NCI-H82 (cell line): ENCODE results near the gene PTPRN2.
A peak's percentile ranks its signal among the peaks of the same experiment; 100 is the strongest.

ENCODE experiments used
- DNase-seq: peaks from one replicate; lab custom pipeline; 2025; lab: John Stamatoyannopoulos, UW

Gene PTPRN2

GRCh38 chr7:157877298-157878090 is 710.1 kb downstream of the PTPRN2 start:
- no peak for DNase-seq

- DNase-seq: no peak
Measured at GRCh38 chr7:157876469-157877285, 710.9 kb downstream of the PTPRN2 start.

DNA sequence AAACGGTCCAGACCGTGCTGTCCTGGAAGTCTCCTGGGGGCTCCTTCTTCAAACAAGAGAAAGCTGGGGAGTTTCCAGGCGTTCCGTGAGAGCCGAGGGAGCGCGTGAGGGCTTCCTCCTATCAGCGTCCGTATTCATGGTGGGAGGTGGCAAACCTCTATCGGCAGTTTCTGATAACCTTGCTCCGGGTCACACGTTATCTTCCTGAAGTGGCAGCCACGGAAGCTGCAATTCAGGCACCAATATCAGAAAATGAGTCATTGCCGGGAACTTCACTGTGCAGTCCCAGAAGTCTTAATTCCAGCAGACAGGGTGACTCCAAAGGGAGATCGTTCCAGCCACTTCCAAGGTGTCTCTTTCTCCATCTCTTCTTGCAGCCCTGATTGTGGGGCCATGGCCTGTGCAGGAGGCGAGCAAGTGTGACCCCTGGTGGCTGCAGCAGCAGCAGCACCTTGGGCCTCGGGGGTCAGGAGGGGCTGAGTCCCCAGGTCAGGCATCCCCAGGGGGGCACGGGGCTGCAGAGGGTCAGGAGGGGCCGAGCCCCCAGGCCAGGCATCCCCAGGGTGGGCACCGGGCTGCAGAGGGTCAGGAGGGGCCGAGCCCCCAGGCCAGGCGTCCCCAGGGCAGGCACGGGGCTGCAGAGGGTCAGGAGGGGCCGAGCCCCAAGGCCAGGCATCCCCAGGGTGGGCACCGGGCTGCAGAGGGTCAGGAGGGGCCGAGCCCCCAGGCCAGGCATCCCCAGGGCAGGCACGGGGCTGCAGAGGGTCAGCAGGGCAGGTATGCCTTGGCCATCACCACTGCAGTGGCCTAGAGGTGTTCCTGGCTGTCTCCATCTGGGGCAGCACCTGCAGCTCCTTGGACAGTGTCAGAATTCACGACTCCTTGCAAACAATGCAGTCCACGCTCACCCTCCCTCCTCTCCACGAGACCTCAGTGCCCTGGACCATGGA is 712.1 kb downstream of the PTPRN2 start:
- peak; percentile 11 for DNase-seq

- no peak for DNase-seq
Measured at GRCh38 chr7:157874870-157875229, 712.8 kb downstream of the PTPRN2 start.

DNA sequence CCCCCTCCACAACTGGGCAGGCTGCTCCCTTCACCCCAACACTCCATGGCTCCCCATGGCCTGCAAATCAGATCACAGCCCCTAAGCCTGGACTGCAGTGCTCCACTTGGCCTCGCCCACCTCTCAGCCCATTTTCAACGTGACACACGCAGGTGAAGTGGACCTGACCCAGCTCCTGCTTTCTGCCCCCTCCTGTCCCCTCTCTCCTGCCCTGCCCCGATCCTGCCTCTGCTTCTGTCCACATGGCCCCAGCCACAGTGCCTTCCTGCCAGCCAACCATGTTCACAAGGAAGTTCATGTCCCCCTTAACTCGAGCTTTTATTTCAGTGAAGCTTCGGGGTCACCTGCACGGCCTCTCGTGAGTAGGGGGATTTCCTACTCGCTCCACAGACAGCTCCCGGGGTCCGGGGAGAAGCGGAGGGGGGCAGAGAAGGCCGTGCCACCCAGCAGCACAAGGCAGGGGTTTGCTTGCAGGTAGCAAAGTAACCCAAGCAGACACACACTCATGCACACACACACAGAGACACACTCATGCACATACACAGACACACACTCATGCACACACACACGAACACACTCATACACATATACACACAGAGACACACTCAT is 713.3 kb downstream of the PTPRN2 start:
- no peak for DNase-seq

- DNase-seq: no peak
Measured at GRCh38 chr7:157873664-157874063, 714.0 kb downstream of the PTPRN2 start.

GRCh38 chr7:157873181-157873580 is 714.4 kb downstream of the PTPRN2 start:
- no peak for DNase-seq

GRCh38 chr7:157872447-157872846 is 715.2 kb downstream of the PTPRN2 start:
- DNase-seq: no peak

DNA sequence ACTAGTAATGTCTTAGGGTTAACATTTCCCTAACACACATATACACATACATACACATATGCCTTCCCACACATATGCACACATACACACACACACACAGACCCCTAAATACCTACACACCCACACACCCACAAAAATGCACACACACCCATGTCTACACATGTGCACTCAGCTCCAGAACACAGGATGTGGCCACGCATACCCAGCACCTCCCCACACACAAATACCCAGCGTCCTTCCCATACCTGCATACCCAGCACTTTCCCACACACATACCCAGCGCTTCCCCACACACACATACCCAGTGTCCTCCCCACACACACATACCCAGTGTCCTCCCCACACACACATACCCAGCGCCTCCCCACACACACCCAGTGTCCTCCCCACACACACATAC is 715.9 kb downstream of the PTPRN2 start:
- no peak for DNase-seq

DNA sequence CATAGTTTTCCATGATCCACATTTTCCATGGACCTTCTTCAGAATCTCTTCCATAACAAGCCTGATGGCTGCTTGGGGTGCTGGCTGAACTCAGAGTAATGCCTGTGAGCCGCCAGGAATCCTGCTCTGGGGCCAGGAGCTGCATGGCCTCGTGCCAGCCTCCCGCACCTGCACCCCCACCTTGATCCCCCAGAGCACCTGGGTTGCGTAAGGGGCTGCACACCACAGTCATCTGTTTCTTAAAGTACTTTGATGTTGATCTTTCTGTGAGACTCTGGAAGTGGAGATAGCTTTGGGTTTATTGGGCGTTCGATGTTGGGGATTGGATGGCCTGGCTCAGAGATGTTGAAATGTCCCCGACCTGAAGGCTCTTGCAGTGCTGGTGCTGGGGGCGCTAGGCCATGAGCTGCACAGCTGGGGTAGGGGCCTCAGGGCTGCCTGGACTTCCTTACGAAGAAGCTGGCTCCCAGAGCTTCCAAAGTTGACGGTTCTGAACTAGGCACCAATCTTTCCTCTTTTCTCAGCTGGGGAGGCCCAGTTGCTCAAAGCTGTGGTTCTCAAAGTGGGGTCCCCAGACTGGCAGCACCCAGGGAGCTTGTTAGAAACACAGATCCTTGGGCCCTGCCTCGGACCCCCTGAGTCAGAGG is 716.9 kb downstream of the PTPRN2 start:
- DNase-seq: no peak

GRCh38 chr7:157869793-157870192 is 717.8 kb downstream of the PTPRN2 start:
- no peak for DNase-seq

DNA sequence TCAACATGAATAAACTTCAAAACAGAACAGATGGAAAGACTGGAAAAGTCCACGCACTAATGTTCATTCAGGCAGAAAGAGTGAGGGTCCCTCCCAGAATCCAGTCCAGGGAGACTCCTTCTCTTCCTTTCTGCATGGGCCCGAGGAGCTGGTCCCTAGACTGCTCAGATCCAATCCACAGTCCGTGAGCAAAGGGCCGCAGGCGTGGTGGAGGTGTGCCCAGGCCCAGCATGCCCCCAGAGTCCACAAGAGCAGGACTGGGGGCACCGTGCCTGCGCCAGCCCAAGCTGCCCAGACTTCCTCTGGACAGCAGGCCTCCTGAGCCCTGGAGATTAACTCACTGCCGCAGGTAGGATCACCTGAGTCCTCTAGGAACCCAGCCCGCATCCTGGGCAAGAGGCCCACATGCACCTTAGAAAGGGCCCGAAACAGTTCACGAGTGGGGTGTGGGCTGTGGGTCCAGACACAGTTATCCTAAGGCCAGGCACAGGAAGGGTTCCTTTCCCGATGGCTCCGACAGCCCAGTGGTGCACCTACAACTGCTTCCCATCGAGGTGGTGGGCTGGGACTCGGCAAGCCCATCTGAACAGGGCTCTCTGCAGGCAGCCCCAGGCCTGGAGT is 719.8 kb downstream of the PTPRN2 start:
- no peak for DNase-seq

- no peak for DNase-seq
Measured at GRCh38 chr7:157866336-157866924, 721.2 kb downstream of the PTPRN2 start.

GRCh38 chr7:157865351-157866165 is 722.1 kb downstream of the PTPRN2 start:
- DNase-seq: no peak

DNA sequence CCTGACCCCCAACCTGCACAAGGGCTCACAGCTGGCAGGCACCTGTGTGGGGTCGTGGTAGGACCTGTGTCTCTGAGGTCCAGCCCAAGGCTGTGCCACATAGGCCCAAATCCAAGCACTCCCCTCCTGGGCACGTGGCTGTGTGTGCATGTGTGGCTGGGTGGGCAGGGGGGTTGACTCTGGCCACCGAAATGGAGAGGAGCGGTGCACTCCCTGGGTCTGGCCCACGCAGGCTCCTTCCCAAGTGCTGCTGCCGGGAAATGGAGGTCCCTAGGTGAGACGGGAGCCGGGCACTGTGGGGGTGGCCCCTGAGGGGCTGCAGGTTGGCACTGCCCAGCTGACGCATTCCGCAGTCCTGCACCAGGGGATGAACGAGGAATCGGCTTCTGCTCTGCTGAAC is 722.7 kb downstream of the PTPRN2 start:
- no peak for DNase-seq

DNA sequence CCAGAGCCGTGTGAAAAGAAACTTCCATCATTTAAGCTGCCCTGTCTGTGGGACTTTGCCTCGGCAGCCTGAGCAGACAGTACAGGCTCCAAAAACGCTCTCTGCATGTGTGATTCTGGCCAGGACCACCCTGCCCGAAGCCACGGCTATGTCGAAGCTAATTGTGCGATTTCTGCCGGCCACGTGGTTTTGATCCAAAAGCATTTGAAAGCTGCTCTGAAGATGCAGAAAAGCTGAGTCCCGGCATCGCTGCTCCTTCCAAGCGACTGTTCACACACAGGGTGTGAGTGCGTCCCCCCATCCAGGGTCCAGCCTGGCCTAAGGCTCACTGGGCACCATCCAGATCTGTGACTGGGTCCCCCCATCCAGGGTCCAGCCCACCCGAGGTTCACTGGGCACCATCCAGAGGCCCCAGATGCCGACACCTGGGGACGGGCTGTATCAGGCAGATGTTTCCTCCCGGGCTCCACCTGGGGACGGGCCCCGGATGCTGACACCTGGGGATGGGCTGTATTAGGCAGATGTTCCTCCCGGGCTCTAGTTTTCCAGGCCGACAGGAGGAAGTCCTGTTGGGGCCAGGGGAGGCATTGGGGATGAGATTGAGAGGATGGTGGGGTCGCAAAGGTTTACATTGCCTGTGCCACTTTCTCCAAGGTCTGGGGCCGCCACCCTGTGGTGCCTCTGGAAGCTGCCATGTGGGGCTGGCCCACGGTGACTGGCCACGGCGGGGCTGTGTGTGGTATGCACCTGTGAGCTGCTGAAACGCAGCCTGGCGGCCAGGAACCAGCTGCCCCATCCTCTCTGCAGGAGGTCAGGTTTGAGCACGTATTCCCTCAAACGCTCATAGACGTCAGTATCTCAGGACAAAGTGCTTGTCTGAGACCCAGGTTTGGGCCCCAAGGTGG is 723.5 kb downstream of the PTPRN2 start:
- no peak for DNase-seq

DNA sequence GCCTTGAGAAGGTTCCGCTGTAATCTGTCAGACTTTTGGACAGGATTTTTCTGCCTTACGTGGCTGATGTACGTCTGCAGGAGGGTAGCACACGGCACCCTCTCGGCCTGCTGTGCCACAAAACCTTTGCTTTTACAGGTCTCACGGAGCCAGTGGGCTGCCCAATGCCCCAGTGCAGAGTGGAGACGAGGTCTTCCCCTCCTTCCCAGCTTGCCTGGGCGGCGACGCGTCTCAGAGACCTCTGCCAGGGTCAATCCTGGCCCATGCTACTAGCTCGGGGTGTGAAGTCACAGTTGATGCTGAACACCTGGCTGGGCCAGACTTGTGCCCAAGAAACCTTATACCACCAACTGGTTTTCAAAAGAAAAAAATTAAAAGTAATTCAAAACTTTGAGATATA is 724.4 kb downstream of the PTPRN2 start:
- no peak for DNase-seq

DNA sequence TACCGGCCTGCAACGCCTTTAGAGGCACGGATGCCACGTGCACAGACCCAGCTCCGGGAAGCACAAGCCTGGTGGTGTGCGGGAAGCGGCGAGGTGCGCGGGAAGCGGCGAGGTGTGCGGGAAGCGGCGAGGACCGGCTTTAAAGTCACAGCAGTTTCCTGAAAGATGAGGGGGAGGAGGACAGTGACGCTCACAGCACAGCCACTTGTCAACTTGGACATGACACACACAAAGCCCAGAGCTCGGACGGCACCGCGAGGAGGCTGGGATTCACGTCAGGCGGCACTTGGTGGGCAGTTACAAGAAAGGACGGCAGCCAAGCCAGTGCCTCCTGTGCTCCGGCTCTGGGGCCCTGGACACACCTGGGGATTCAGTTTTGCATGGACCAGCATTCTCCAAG is 724.9 kb downstream of the PTPRN2 start:
- DNase-seq: no peak

DNA sequence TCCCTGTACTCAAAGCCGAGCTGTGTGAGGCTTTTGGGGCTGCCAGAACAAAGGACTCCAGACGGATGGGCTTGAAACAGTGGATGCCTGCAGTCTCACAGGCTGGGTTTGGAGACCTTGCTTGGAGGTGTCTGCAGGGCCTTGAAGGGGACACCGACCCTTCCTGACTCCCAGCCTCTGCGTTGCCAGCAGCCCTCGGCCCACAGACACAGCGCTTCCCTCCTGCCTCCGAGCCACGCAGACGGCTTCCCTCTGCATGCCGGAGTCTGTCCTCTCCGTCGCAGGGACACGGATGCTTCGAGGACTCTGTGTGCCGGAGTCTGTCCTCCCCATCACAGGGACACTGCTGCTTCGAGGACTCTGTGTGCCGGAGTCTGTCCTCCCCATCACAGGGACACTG is 726.1 kb downstream of the PTPRN2 start:
- no peak for DNase-seq
